Measurements from ENCODE around the gene GALNT2. TPM values are rescaled to one million over a fixed set of nuclear protein-coding genes. Genes with fewer than 3 reads are reported as not detected.

GALNT2 gene
- total and polyA plus RNA-seq, 3 experiments from 2014 or later = 15.7 to 69.0 (median 65.6) TPM

DNA sequence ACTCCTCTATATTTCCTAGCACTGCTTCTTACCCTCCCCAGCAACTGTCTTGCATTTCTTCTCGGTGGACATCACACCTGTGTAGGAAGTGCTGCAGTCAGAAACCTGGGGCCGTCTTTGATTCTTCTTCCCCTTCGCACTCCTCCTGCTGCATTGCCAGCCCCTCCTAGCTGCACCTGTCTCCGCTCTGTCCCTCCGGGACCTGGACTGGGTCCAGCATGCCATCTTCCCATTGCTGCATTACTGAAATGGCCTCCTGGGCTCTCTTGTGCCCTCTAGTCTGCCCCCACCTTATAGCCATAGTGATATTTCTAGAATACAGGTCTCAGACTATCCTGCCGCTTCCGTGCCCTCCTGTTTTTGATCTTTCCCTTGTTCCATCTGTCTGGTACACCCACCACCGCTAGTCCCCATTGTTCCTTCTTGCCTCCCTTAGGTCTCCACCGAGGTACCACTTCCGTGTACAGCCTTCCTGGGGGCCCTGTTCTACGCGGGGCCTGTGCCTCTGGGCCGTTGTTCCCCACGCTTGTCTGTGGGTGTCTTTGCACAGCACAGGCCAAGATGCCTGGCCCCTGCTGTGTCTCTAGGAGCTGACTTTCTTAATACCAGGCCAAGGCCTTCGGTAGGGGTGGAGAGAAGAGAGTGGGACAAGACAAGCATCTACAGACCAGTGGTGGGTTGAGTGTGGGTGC, 107.6 kb downstream of the GALNT2 start:
- no peak for DNase-seq
- Histone ChIP-seq H3K36me3 (ENCODE audit: insufficient read depth, low read length) (no peaks in the 10 kb centered on the region), H3K27me3 (ENCODE audit: insufficient read depth, low read length, poor library complexity, severe bottlenecking) (no peaks in the 10 kb centered on the region), H3K9me3 (ENCODE audit: low read length) (no peaks in the 10 kb centered on the region), H3K4me1 (ENCODE audit: insufficient read depth, low read length) (peaks cover 7% of the 10 kb centered on the region), H3K4me3 (ENCODE audit: low read length) (no peak overlapping the region), H3K27ac (ENCODE audit: low read depth, low read length) (no peak overlapping the region)
- ChIA-PET POLR2A (no interaction called here), CTCF (no interaction called here)
- no peaks in the 10 kb centered on the region for H3K9me3 Mint-ChIP-seq
- H3K27me3 Mint-ChIP-seq = no peaks in the 10 kb centered on the region
- H3K4me1 Mint-ChIP-seq = peaks cover 36 to 58% (median 42%) of the 10 kb centered on the region in 3 donors
- H3K36me3 Mint-ChIP-seq = peaks cover 0 to 18% (median 8%) of the 10 kb centered on the region in 3 donors
- peak overlapping the region in 2 of 8 donors; percentile 18 to 44 for H3K27ac Mint-ChIP-seq
- H3K4me3 Mint-ChIP-seq = no peak overlapping the region

DNA sequence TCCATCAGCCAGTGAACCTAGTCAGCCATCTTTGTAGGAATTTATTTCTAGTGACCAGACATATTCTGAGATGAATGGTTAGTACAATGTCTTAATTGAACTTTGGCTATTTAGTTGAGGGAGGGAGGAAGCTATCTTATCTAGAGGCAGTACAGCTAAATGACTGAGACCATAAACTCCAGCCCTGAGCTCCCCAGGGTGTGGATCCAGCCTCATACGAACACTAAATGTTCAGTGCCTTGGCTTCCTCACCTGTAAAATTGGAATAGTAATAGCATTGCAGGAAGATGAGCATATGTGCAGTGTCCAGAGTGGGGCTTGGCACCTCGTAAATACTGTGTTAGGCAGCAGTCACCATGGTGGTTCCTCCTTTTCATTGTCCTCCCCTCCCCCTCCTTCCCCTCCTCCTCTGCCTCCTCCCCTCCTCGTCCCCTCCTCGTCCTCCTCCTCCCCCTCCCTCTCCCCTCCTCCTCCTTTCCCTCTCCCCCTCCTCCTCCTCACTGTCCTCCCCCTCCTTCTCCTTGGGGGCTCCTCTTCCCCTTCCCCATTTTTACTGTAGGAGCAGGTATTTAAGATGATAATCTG, 108.2 kb downstream of the GALNT2 start:
- H3K36me3 Mint-ChIP-seq = peaks cover 0 to 23% (median 10%) of the 10 kb centered on the region in 3 donors
- Histone ChIP-seq H3K9me3 (ENCODE audit: low read length) (no peaks in the 10 kb centered on the region), H3K27me3 (ENCODE audit: insufficient read depth, low read length, poor library complexity, severe bottlenecking) (no peaks in the 10 kb centered on the region), H3K36me3 (ENCODE audit: insufficient read depth, low read length) (no peaks in the 10 kb centered on the region), H3K4me1 (ENCODE audit: insufficient read depth, low read length) (peaks cover 2% of the 10 kb centered on the region), H3K4me3 (ENCODE audit: low read length) (no peak overlapping the region), H3K27ac (ENCODE audit: low read depth, low read length) (no peak overlapping the region)
- POLR2A ChIA-PET = no interaction called here
- CTCF ChIA-PET = no interaction called here
- H3K9me3 Mint-ChIP-seq = no peaks in the 10 kb centered on the region
- H3K27me3 Mint-ChIP-seq = no peaks in the 10 kb centered on the region
- peaks cover 29 to 52% (median 37%) of the 10 kb centered on the region in 3 donors for H3K4me1 Mint-ChIP-seq
- peak overlapping the region in 1 of 8 donors; percentile 44 for H3K27ac Mint-ChIP-seq
- no peak for DNase-seq
- no peak overlapping the region for H3K4me3 Mint-ChIP-seq

- no peaks in the 10 kb centered on the region for H3K4me1 ChIP-seq (ENCODE audit: insufficient read depth, low read length)
- peak overlapping the region in 1 of 7 donors; percentile 42 for H3K4me3 Mint-ChIP-seq
- H3K27me3 ChIP-seq (ENCODE audit: insufficient read depth, low read length, poor library complexity, severe bottlenecking) = no peaks in the 10 kb centered on the region
- no peaks in the 10 kb centered on the region for H3K36me3 ChIP-seq (ENCODE audit: insufficient read depth, low read length)
- peaks cover 0 to 25% (median 10%) of the 10 kb centered on the region in 3 donors for H3K36me3 Mint-ChIP-seq
- no peaks in the 10 kb centered on the region for H3K27me3 Mint-ChIP-seq
- H3K9me3 ChIP-seq (ENCODE audit: low read length) = no peaks in the 10 kb centered on the region
- H3K9me3 Mint-ChIP-seq = no peaks in the 10 kb centered on the region
- DNase-seq = no peak
- ChIA-PET POLR2A (no interaction called here), CTCF (interaction anchor here (1.8 kb wide), 1 partner anchor 514 kb away, joined by 4 read pairs; no protein-coding TSS in a partner anchor)
- no peak overlapping the region for H3K27ac ChIP-seq (ENCODE audit: low read depth, low read length)
- H3K27ac Mint-ChIP-seq = peak overlapping the region in 2 of 8 donors; percentile 20 to 34
- no peak overlapping the region for H3K4me3 ChIP-seq (ENCODE audit: low read length)
- peaks cover 28 to 46% (median 36%) of the 10 kb centered on the region in 3 donors for H3K4me1 Mint-ChIP-seq
These were observed 108.8 kb downstream of the GALNT2 start for GRCh38 chr1:230175839-230176238.

DNA sequence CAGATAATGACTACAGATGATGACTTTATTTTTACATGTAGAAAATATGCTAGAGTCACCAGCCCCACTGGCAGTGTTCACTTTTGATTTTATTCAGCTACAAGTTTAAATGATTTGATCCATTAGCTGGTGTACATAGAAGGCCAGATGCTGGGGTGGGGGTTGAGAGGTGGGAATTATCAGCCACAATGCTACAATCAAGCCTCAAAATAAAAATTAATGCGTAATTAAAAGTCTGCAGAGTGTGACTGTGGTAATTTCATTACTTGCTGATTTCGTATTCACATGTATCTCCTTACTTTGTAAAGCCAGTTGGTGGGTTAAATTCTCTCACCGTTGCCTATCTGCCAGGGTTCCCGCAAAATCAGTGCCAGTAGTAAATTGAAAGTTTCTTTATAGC, 109.3 kb downstream of the GALNT2 start:
- Mint-ChIP-seq H3K27ac (peak overlapping the region in 2 of 8 donors; percentile 35 to 43), H3K9me3 (no peaks in the 10 kb centered on the region)

GRCh38 chr1:230176871-230177411, 109.9 kb downstream of the GALNT2 start:
- Mint-ChIP-seq H3K9me3 (no peaks in the 10 kb centered on the region), H3K36me3 (peaks cover 0 to 27% (median 16%) of the 10 kb centered on the region in 3 donors), H3K27me3 (no peaks in the 10 kb centered on the region), H3K4me3 (peak overlapping the region in 4 of 7 donors; percentile 30 to 60 (median 48)), H3K4me1 (peaks cover 31 to 48% (median 36%) of the 10 kb centered on the region in 3 donors), H3K27ac (peak overlapping the region in 1 of 8 donors; percentile 52)
- no peaks in the 10 kb centered on the region for H3K9me3 ChIP-seq (ENCODE audit: low read length)
- no peaks in the 10 kb centered on the region for H3K4me1 ChIP-seq (ENCODE audit: insufficient read depth, low read length)
- H3K36me3 ChIP-seq (ENCODE audit: insufficient read depth, low read length) = no peaks in the 10 kb centered on the region
- no peak overlapping the region for H3K4me3 ChIP-seq (ENCODE audit: low read length)
- no peaks in the 10 kb centered on the region for H3K27me3 ChIP-seq (ENCODE audit: insufficient read depth, low read length, poor library complexity, severe bottlenecking)
- peak overlapping the region; percentile 1 for H3K27ac ChIP-seq (ENCODE audit: low read depth, low read length)
- ChIA-PET CTCF (interaction anchor here (1.8 to 2.0 kb wide), 2 partner anchors 9 to 515 kb away, joined by 4 to 6 read pairs; no protein-coding TSS in a partner anchor), POLR2A (no interaction called here)
- DNase-seq = no peak

More for the DNA sequence above, 109.3 kb downstream of the GALNT2 start:
- Mint-ChIP-seq H3K4me3 (peak overlapping the region in 4 of 7 donors; percentile 2 to 60 (median 18)), H3K4me1 (peaks cover 31 to 44% (median 36%) of the 10 kb centered on the region in 3 donors), H3K27me3 (no peaks in the 10 kb centered on the region), H3K36me3 (peaks cover 0 to 27% (median 15%) of the 10 kb centered on the region in 3 donors)
- H3K36me3 ChIP-seq (ENCODE audit: insufficient read depth, low read length) = no peaks in the 10 kb centered on the region
- no peaks in the 10 kb centered on the region for H3K9me3 ChIP-seq (ENCODE audit: low read length)
- H3K27ac ChIP-seq (ENCODE audit: low read depth, low read length) = no peak overlapping the region
- no peaks in the 10 kb centered on the region for H3K4me1 ChIP-seq (ENCODE audit: insufficient read depth, low read length)
- H3K4me3 ChIP-seq (ENCODE audit: low read length) = no peak overlapping the region
- no peak for DNase-seq
- H3K27me3 ChIP-seq (ENCODE audit: insufficient read depth, low read length, poor library complexity, severe bottlenecking) = no peaks in the 10 kb centered on the region
- ChIA-PET CTCF (interaction anchor here (1.8 to 2.0 kb wide), 2 partner anchors 8 to 514 kb away, joined by 4 to 6 read pairs; no protein-coding TSS in a partner anchor), POLR2A (no interaction called here)

- peaks cover 0 to 30% (median 16%) of the 10 kb centered on the region in 3 donors for H3K36me3 Mint-ChIP-seq
- no peaks in the 10 kb centered on the region for H3K9me3 Mint-ChIP-seq
- H3K27me3 Mint-ChIP-seq = no peaks in the 10 kb centered on the region
- H3K4me3 Mint-ChIP-seq = no peak overlapping the region
- H3K27ac Mint-ChIP-seq = no peak overlapping the region
- Histone ChIP-seq H3K36me3 (ENCODE audit: insufficient read depth, low read length) (no peaks in the 10 kb centered on the region), H3K27me3 (ENCODE audit: insufficient read depth, low read length, poor library complexity, severe bottlenecking) (no peaks in the 10 kb centered on the region), H3K4me1 (ENCODE audit: insufficient read depth, low read length) (no peaks in the 10 kb centered on the region), H3K4me3 (ENCODE audit: low read length) (no peak overlapping the region), H3K9me3 (ENCODE audit: low read length) (no peaks in the 10 kb centered on the region), H3K27ac (ENCODE audit: low read depth, low read length) (no peak overlapping the region)
- CTCF ChIA-PET = no interaction called here
- H3K4me1 Mint-ChIP-seq = peaks cover 31 to 46% (median 38%) of the 10 kb centered on the region in 3 donors
- no peak for DNase-seq
- POLR2A ChIA-PET = no interaction called here
These were observed 112.2 kb downstream of the GALNT2 start for GRCh38 chr1:230179249-230179648.

GRCh38 chr1:230185076-230186001, 118.3 kb downstream of the GALNT2 start:
- Mint-ChIP-seq H3K9me3 (peaks cover 0 to 5% (median 0%) of the 10 kb centered on the region in 5 donors), H3K4me1 (peaks cover 42 to 62% (median 50%) of the 10 kb centered on the region in 3 donors), H3K36me3 (peaks cover 7 to 28% (median 12%) of the 10 kb centered on the region in 3 donors), H3K27me3 (no peaks in the 10 kb centered on the region), H3K27ac (peak overlapping the region in 3 of 8 donors; percentile 26 to 68 (median 52)), H3K4me3 (no peak overlapping the region)
- no peak overlapping the region for H3K4me3 ChIP-seq (ENCODE audit: low read length)
- no peak for DNase-seq
- H3K4me1 ChIP-seq (ENCODE audit: insufficient read depth, low read length) = peaks cover 17% of the 10 kb centered on the region
- H3K9me3 ChIP-seq (ENCODE audit: low read length) = no peaks in the 10 kb centered on the region
- CTCF ChIA-PET = no interaction called here
- POLR2A ChIA-PET = no interaction called here
- H3K27ac ChIP-seq (ENCODE audit: low read depth, low read length) = no peak overlapping the region
- H3K36me3 ChIP-seq (ENCODE audit: insufficient read depth, low read length) = no peaks in the 10 kb centered on the region
- no peaks in the 10 kb centered on the region for H3K27me3 ChIP-seq (ENCODE audit: insufficient read depth, low read length, poor library complexity, severe bottlenecking)
